ENCODE measurements around the gene SLC25A13.

The SLC25A13 gene

DNA sequence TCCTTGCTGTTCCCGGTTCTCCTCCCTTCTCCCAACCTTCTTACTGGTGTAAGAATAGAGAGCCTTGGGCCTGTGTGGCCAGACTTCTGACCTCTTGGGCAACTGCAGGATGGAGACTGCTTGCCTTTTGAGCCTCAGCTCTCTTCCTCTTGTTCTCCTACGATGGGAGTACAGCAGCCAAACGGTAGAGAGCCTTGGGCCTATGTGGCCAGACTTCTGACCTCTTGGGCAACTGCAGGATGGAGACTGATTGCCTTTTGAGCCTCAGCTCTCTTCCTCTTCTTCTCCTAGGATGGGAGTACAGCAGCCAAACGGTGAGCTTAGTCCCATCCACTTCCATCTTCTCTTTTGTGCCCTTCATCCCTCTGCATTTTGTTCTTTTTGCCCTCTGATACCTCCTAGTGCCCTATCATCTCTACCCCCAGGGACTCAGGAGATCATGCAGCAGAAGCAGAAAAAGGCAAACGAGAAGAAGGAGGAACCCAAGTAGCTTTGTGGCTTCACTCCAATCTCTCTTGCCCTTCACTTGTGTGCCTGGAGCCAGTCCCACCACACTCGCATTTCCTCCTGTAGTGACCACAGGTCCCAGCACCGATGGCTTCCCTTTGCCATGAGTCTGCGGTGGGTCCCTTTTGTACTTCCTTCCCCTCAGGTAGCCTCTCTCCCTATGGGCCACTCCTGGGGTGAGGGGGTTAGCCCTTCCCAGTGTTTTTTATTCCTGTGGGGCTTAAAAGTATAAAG, 15.3 kb downstream of the SLC25A13 start:
- no peaks in the 10 kb centered on the region for H3K4me1 ChIP-seq (ENCODE audit: low read length)
- TF ChIP-seq, protein P1, sequence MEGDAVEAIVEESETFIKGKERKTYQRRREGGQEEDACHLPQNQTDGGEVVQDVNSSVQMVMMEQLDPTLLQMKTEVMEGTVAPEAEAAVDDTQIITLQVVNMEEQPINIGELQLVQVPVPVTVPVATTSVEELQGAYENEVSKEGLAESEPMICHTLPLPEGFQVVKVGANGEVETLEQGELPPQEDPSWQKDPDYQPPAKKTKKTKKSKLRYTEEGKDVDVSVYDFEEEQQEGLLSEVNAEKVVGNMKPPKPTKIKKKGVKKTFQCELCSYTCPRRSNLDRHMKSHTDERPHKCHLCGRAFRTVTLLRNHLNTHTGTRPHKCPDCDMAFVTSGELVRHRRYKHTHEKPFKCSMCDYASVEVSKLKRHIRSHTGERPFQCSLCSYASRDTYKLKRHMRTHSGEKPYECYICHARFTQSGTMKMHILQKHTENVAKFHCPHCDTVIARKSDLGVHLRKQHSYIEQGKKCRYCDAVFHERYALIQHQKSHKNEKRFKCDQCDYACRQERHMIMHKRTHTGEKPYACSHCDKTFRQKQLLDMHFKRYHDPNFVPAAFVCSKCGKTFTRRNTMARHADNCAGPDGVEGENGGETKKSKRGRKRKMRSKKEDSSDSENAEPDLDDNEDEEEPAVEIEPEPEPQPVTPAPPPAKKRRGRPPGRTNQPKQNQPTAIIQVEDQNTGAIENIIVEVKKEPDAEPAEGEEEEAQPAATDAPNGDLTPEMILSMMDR (IDR thresholded peaks at IDR 0.05; ENCODE audit: low read length): no peak
- TF ChIP-seq EZH2phosphoT487 (IDR thresholded peaks at IDR 0.05; ENCODE audit: low read length) (no peak), EZH2 (optimal IDR thresholded peaks at IDR 0.05; ENCODE audit: low read depth, low read length) (no peak)
- no peaks in the 10 kb centered on the region for H3K36me3 ChIP-seq (replicated peaks; ENCODE audit: insufficient read depth, low read length)
- no peaks in the 10 kb centered on the region for H3K9me3 ChIP-seq (replicated peaks; ENCODE audit: insufficient read depth, low read length)
- no peak overlapping the region for H3K4me3 ChIP-seq (ENCODE audit: low read length)
- no peak overlapping the region for H3K27ac ChIP-seq (ENCODE audit: low read length)
- no peaks in the 10 kb centered on the region for H4K20me1 ChIP-seq (ENCODE audit: insufficient read depth, low read length)
- peaks cover 34% of the 10 kb centered on the region for H3K79me2 ChIP-seq (ENCODE audit: low read length)
- no peak for DNase-seq
- no peaks in the 10 kb centered on the region for H3F3A ChIP-seq (ENCODE audit: insufficient read depth, low read length)
- no peak overlapping the region for H3K4me2 ChIP-seq (ENCODE audit: low read depth, low read length)
- H2AFZ ChIP-seq (ENCODE audit: low read length): no peak overlapping the region
- no peaks in the 10 kb centered on the region for H3K27me3 ChIP-seq (replicated peaks; ENCODE audit: insufficient read depth, low read length)
- no peaks in the 10 kb centered on the region for H3K9me2 ChIP-seq (replicated peaks; ENCODE audit: insufficient read depth, low read length)
- no peak overlapping the region for H3K9ac ChIP-seq (ENCODE audit: low read length)

DNA sequence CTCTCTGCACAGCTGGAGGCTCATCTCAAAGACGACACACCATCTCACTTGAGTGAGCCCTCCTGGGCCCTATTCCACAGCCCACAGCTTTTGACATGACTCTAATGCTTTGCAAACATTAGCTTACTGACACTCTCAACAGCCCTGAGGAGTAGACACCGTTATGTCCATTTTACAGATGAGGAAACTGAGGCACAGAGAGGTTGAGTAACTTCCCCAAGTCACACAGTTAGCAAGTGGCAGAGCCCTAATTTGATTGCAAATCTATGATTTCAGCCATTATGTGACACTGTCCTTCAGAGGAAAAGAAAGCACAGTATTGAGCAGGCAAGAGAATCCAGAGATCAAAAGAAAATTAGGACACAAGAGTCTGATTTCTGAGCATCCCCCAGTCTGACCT, 16.0 kb downstream of the SLC25A13 start:
- no peaks in the 10 kb centered on the region for H3K9me3 ChIP-seq (replicated peaks; ENCODE audit: insufficient read depth, low read length)
- H3K27me3 ChIP-seq (replicated peaks; ENCODE audit: insufficient read depth, low read length): no peaks in the 10 kb centered on the region
- no peak overlapping the region for H3K9ac ChIP-seq (ENCODE audit: low read length)
- no peaks in the 10 kb centered on the region for H3K36me3 ChIP-seq (replicated peaks; ENCODE audit: insufficient read depth, low read length)
- H3K79me2 ChIP-seq (ENCODE audit: low read length): peaks cover 29% of the 10 kb centered on the region
- no peaks in the 10 kb centered on the region for H3K9me2 ChIP-seq (replicated peaks; ENCODE audit: insufficient read depth, low read length)
- no peak overlapping the region for H2AFZ ChIP-seq (ENCODE audit: low read length)
- no peak for DNase-seq
- H3K4me2 ChIP-seq (ENCODE audit: low read depth, low read length): no peak overlapping the region
- no peaks in the 10 kb centered on the region for H4K20me1 ChIP-seq (ENCODE audit: insufficient read depth, low read length)
- TF ChIP-seq, protein P1 (IDR thresholded peaks at IDR 0.05; ENCODE audit: low read length): no peak
- TF ChIP-seq EZH2 (optimal IDR thresholded peaks at IDR 0.05; ENCODE audit: low read depth, low read length) (no peak), EZH2phosphoT487 (IDR thresholded peaks at IDR 0.05; ENCODE audit: low read length) (no peak)
- no peaks in the 10 kb centered on the region for H3K4me1 ChIP-seq (ENCODE audit: low read length)
- H3K27ac ChIP-seq (ENCODE audit: low read length): no peak overlapping the region
- no peaks in the 10 kb centered on the region for H3F3A ChIP-seq (ENCODE audit: insufficient read depth, low read length)
- H3K4me3 ChIP-seq (ENCODE audit: low read length): no peak overlapping the region

DNA sequence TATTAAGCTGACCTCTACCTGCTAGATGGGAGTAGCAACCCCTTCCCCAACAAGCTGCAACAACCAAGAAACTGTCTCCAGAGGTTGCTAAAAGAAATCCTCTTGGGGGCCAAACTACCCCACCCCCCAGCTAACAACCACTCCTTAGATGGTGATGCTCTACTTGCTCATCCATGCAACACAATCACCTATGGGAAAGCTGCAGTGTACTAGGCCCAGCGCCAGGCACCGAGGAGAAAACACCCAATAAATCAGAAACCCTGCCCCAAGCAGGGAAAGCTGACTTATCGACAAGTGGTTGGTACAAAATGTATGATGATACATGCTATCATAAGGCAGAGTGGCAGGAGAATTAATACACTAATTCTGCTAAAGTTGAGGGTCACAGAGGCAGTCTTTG, 17.3 kb downstream of the SLC25A13 start:
- TF ChIP-seq EZH2 (optimal IDR thresholded peaks at IDR 0.05; ENCODE audit: low read depth, low read length) (no peak), EZH2phosphoT487 (IDR thresholded peaks at IDR 0.05; ENCODE audit: low read length) (no peak)
- TF ChIP-seq, protein P1 (IDR thresholded peaks at IDR 0.05; ENCODE audit: low read length): no peak
- Histone ChIP-seq H3K27ac (ENCODE audit: low read length) (no peak overlapping the region), H3F3A (ENCODE audit: insufficient read depth, low read length) (no peaks in the 10 kb centered on the region), H3K79me2 (ENCODE audit: low read length) (peaks cover 25% of the 10 kb centered on the region; the same call in 1 of the 2 replicates), H3K9me3 (replicated peaks; ENCODE audit: insufficient read depth, low read length) (no peaks in the 10 kb centered on the region), H3K4me2 (ENCODE audit: low read depth, low read length) (no peak overlapping the region), H2AFZ (ENCODE audit: low read length) (no peak overlapping the region), H3K4me1 (ENCODE audit: low read length) (no peaks in the 10 kb centered on the region), H3K9me2 (replicated peaks; ENCODE audit: insufficient read depth, low read length) (no peaks in the 10 kb centered on the region), H3K36me3 (replicated peaks; ENCODE audit: insufficient read depth, low read length) (no peaks in the 10 kb centered on the region), H4K20me1 (ENCODE audit: insufficient read depth, low read length) (no peaks in the 10 kb centered on the region), H3K9ac (ENCODE audit: low read length) (no peak overlapping the region), H3K27me3 (replicated peaks; ENCODE audit: insufficient read depth, low read length) (no peaks in the 10 kb centered on the region), H3K4me3 (ENCODE audit: low read length) (no peak overlapping the region)
- no peak for DNase-seq

All from MM.1S (cell line).